ENCODE results near the gene ZCCHC9. TPM values are rescaled to one million over a fixed set of nuclear protein-coding genes. Genes with fewer than 3 reads are reported as not detected.
"Not testable (repeated sequence)": the region's sequence is repeated elsewhere in the genome, so short reads cannot be mapped to it uniquely, and the experiment has no call there.

The ZCCHC9 gene
- total RNA-seq, 1 donor from 2014 or later: 10.9 TPM

- DNase-seq (ENCODE audit: low spot score): no peak
- intact Hi-C loops (cut with DNase I): loop anchor here (5.0 kb wide), 1 partner anchor 70 kb away; the partner anchor contains the start of gene CKMT2
Measured at GRCh38 chr5:81302596-81302995, 1.2 kb downstream of the ZCCHC9 start.

- DNase-seq (ENCODE audit: low spot score): no peak
- intact Hi-C loops (cut with DNase I): loop anchor here (5.0 kb wide), 1 partner anchor 71 kb away; the partner anchor contains the start of gene CKMT2
Measured at GRCh38 chr5:81303563-81303962, 2.2 kb downstream of the ZCCHC9 start.

- DNase-seq (ENCODE audit: low spot score): no peak
- intact Hi-C loops (cut with DNase I): no loop called here
Measured at GRCh38 chr5:81305785-81306184, 4.4 kb downstream of the ZCCHC9 start.

- intact Hi-C loops (cut with DNase I): no loop called here
- no peak for DNase-seq (ENCODE audit: low spot score)
Measured at GRCh38 chr5:81308836-81309235, 7.4 kb downstream of the ZCCHC9 start.

GRCh38 chr5:81310402-81311063 lies 9.1 kb downstream of the ZCCHC9 start:
- DNase-seq (ENCODE audit: low spot score): no peak
- intact Hi-C loops (cut with DNase I): no loop called here

- no peak for DNase-seq (ENCODE audit: low spot score)
- intact Hi-C loops (cut with DNase I): no loop called here
Measured at GRCh38 chr5:81313278-81313677, 11.9 kb downstream of the ZCCHC9 start.

GRCh38 chr5:81313686-81314085 lies 12.3 kb downstream of the ZCCHC9 start:
- DNase-seq (ENCODE audit: low spot score): no peak
- intact Hi-C loops (cut with DNase I): no loop called here

GRCh38 chr5:81314581-81314980 lies 13.2 kb downstream of the ZCCHC9 start:
- DNase-seq (ENCODE audit: low spot score): no peak
- intact Hi-C loops (cut with DNase I): no loop called here

GRCh38 chr5:81315336-81315735 lies 13.9 kb downstream of the ZCCHC9 start:
- intact Hi-C loops (cut with DNase I): no loop called here
- no peak for DNase-seq (ENCODE audit: low spot score)

GRCh38 chr5:81315830-81316229 lies 14.4 kb downstream of the ZCCHC9 start:
- intact Hi-C loops (cut with DNase I): no loop called here
- no peak for DNase-seq (ENCODE audit: low spot score)

- intact Hi-C loops (cut with DNase I): no loop called here
- no peak for DNase-seq (ENCODE audit: low spot score)
Measured at GRCh38 chr5:81316571-81316970, 15.2 kb downstream of the ZCCHC9 start.

GRCh38 chr5:81317536-81317935 lies 16.1 kb downstream of the ZCCHC9 start:
- no peak for DNase-seq (ENCODE audit: low spot score)
- intact Hi-C loops (cut with DNase I): no loop called here

- intact Hi-C loops (cut with DNase I): no loop called here
- DNase-seq (ENCODE audit: low spot score): no peak
Measured at GRCh38 chr5:81326554-81326953, 25.2 kb downstream of the ZCCHC9 start.

GRCh38 chr5:81334304-81335061 lies 33.1 kb downstream of the ZCCHC9 start:
- intact Hi-C loops (cut with DNase I): no loop called here
- no peak for DNase-seq (ENCODE audit: low spot score)

- no peak for DNase-seq (ENCODE audit: low spot score)
- intact Hi-C loops (cut with DNase I): no loop called here
Measured at GRCh38 chr5:81335946-81336345, 34.6 kb downstream of the ZCCHC9 start.

GRCh38 chr5:81336556-81336955 lies 35.2 kb downstream of the ZCCHC9 start:
- no peak for DNase-seq (ENCODE audit: low spot score)
- intact Hi-C loops (cut with DNase I): no loop called here

GRCh38 chr5:81337803-81338202 lies 36.4 kb downstream of the ZCCHC9 start:
- no peak for DNase-seq (ENCODE audit: low spot score)

GRCh38 chr5:81338213-81338612 lies 36.8 kb downstream of the ZCCHC9 start:
- DNase-seq (ENCODE audit: low spot score); intact Hi-C loops (cut with DNase I): not testable (repeated sequence)

More at GRCh38 chr5:81337803-81338202, 36.4 kb downstream of the ZCCHC9 start:
- intact Hi-C loops (cut with DNase I): no loop called here

- no peak for DNase-seq (ENCODE audit: low spot score)
- intact Hi-C loops (cut with DNase I): no loop called here
Measured at GRCh38 chr5:81344736-81345135, 43.3 kb downstream of the ZCCHC9 start.

- DNase-seq (ENCODE audit: low spot score): no peak
- intact Hi-C loops (cut with DNase I): no loop called here
Measured at GRCh38 chr5:81345411-81346003, 44.1 kb downstream of the ZCCHC9 start.

GRCh38 chr5:81349161-81349560 lies 47.8 kb downstream of the ZCCHC9 start:
- no peak for DNase-seq (ENCODE audit: low spot score)
- intact Hi-C loops (cut with DNase I): no loop called here
